H1 (cell line): ENCODE data around the gene DOLK. TPM values are rescaled to one million over a fixed set of nuclear protein-coding genes. Genes with fewer than 3 reads are reported as not detected.

ENCODE experiments used
- EP300 ChIP-seq, 2 experiments: IDR thresholded peaks; 1 replicate in 1 of 2; 2 replicates in 1 of 2; pipeline ENCODE4 v1.6.1; 2011 to 2012; ENCODE audit warnings: low read depth in 2 of 2, low read length in 2 of 2, mild to moderate bottlenecking in 2 of 2, borderline replicate concordance in 1 of 2, inconsistent platforms in 1 of 2, moderate library complexity in 1 of 2
- SIN3A ChIP-seq, 2 experiments: IDR thresholded peaks in 1 of 2; conservative IDR thresholded peaks in 1 of 2; 2 replicates each; pipeline ENCODE4 v1.6.1; 2011 to 2012; ENCODE audit warnings: low read length in 2 of 2, improper control_type of control experiment in 1 of 2, low read depth in 1 of 2, mild to moderate bottlenecking in 1 of 2
- SIX5 ChIP-seq: IDR thresholded peaks from 2 replicates; pipeline ENCODE4 v1.6.1; 2011; ENCODE audit warnings: mild to moderate bottlenecking, low read depth, low read length
- polyA plus RNA-seq, 7 experiments: library from polyadenylated mRNA; depleted of rRNA in 3 of 7; stranded (reverse) in 5 of 7; unstranded in 2 of 7; fragments of >200 nt in 5 of 7; fragments of 200-250 nt in 2 of 7; gene quantifications; 1 replicate in 5 of 7; 2 replicates in 1 of 7; 4 replicates in 1 of 7; pipeline versions ENCODE4 v1.2.1 to v1.2.3, GENCODE V29; 2011 to 2013; ENCODE audit warnings: missing spikeins in 2 of 7, mixed read lengths in 2 of 7
- total RNA-seq: library from RNA; stranded (reverse); fragmentation: NEBNext Ultra II Directional; extraction: Animal tissue kit (Norgen Biotek cat#: 25700); gene quantifications from 2 replicates; pipeline ENCODE4 v1.2.1, GENCODE V29; 2021

The DOLK gene
- total and polyA plus RNA-seq, 2 of the 8 experiments (the other 6 are each of a cell fraction or from before 2014, with no cell fraction given) = 17.2 to 44.3 TPM

GRCh38 chr9:128908372-128908771, 39.0 kb downstream of the DOLK start (continued):
- no peak for TF ChIP-seq EP300 (IDR thresholded peaks at IDR 0.05; ENCODE audit: borderline replicate concordance in 1 of 2, low read depth in 2 of 2, low read length in 2 of 2)
- no peak for TF ChIP-seq SIX5
- TF ChIP-seq SIN3A (conservative IDR thresholded peaks at IDR 0.05 in 1 of 2, IDR thresholded peaks at IDR 0.05 in 1 of 2; ENCODE audit: low read depth in 1 of 2, low read length in 2 of 2) = no peak
